ENCODE measurements around the gene CPT1A. TPM values are rescaled to one million over a fixed set of nuclear protein-coding genes. Genes with fewer than 3 reads are reported as not detected.

The CPT1A gene
- polyA plus RNA-seq, 1 donor (not counting 4 experiments of a cell fraction or from before 2014, with no cell fraction given), result 12.9 TPM

DNA sequence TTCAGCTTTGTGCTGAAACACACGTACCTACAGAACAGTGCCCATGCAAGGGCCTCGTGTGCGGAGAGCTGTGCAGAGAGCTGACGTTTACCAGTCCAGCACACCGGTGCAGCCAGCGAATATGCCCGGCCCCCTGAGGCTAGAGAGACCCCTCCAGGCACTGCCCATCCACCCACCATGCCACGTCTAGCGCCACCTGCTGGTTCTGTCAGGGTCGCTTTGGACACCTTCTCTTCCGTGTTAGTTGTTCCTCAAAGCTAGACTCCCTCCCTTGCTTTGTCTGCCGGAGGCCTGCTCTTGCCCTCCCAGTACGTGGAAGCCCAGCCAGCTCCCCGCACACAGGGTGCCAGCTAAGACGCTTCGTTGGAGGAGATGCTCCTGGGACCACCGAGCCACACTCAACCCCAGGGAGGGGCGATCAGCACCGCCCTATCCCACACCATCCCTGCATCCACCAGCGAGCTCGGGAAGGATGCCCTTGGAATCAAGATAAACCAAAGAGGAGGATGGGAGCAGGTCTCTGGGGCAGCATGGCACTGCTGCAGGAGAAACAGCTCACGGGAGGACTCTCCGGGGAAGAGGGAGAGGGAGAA, 43.4 kb downstream of the CPT1A start:
- no peak overlapping the region for H2AFZ ChIP-seq (ENCODE audit: control insufficient read depth, low read length)
- H3K9ac ChIP-seq (ENCODE audit: control insufficient read depth, extremely low read depth, insufficient read depth, low read length), result no peak overlapping the region
- H3K27ac ChIP-seq (ENCODE audit: control insufficient read depth, insufficient read depth, low read length), result no peak overlapping the region
- H3K4me3 ChIP-seq (ENCODE audit: control insufficient read depth in 2 of 3, extremely low read depth in 1 of 3, insufficient read depth in 2 of 3, low read depth in 1 of 3, low read length in 3 of 3), result no peak overlapping the region
- no peaks in the 10 kb centered on the region for H3K27me3 ChIP-seq (ENCODE audit: control insufficient read depth, extremely low read depth, insufficient read depth, low read length)
- H3K4me2 ChIP-seq (ENCODE audit: control insufficient read depth, extremely low read depth, insufficient read depth, low read depth, low read length), result no peak overlapping the region
- no peaks in the 10 kb centered on the region for H3K9me1 ChIP-seq (ENCODE audit: control insufficient read depth, extremely low read depth, insufficient read depth, low read length)
- H3K9me3 ChIP-seq (ENCODE audit: control insufficient read depth, low read depth, low read length), result no peaks in the 10 kb centered on the region
- H4K20me1 ChIP-seq (ENCODE audit: control insufficient read depth, extremely low read depth, insufficient read depth, low read length), result no peaks in the 10 kb centered on the region
- no peak for FAIRE-seq
- dilution Hi-C loops (cut with MboI; ENCODE audit: extremely low pct_ligation_motif_present, low sequenced_read_pairs), result no loop called here
- no peaks in the 10 kb centered on the region for H3K4me1 ChIP-seq (ENCODE audit: control insufficient read depth, extremely low read depth, insufficient read depth, low read length)
- TF ChIP-seq EZH2 (IDR thresholded peaks at IDR 0.05; ENCODE audit: low read length), result no peak
- TF ChIP-seq, protein P1, sequence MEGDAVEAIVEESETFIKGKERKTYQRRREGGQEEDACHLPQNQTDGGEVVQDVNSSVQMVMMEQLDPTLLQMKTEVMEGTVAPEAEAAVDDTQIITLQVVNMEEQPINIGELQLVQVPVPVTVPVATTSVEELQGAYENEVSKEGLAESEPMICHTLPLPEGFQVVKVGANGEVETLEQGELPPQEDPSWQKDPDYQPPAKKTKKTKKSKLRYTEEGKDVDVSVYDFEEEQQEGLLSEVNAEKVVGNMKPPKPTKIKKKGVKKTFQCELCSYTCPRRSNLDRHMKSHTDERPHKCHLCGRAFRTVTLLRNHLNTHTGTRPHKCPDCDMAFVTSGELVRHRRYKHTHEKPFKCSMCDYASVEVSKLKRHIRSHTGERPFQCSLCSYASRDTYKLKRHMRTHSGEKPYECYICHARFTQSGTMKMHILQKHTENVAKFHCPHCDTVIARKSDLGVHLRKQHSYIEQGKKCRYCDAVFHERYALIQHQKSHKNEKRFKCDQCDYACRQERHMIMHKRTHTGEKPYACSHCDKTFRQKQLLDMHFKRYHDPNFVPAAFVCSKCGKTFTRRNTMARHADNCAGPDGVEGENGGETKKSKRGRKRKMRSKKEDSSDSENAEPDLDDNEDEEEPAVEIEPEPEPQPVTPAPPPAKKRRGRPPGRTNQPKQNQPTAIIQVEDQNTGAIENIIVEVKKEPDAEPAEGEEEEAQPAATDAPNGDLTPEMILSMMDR (optimal IDR thresholded peaks at IDR 0.05 in 1 of 3, IDR thresholded peaks at IDR 0.05 in 1 of 3, conservative IDR thresholded peaks at IDR 0.05 in 1 of 3; ENCODE audit: extremely low read depth in 1 of 3, insufficient read depth in 2 of 3, low read length in 3 of 3), result peak; percentile 64 to 75 (median 68)
- DNase-seq (ENCODE audit: low read depth, low spot score), result no peak
- peaks cover 0 to 15% of the 10 kb centered on the region in 2 experiments for H3K36me3 ChIP-seq (ENCODE audit: control insufficient read depth in 2 of 2, extremely low read depth in 1 of 2, insufficient read depth in 2 of 2, low read length in 2 of 2)
- H3K79me2 ChIP-seq (ENCODE audit: control insufficient read depth, insufficient read depth, low read length), result no peaks in the 10 kb centered on the region

DNA sequence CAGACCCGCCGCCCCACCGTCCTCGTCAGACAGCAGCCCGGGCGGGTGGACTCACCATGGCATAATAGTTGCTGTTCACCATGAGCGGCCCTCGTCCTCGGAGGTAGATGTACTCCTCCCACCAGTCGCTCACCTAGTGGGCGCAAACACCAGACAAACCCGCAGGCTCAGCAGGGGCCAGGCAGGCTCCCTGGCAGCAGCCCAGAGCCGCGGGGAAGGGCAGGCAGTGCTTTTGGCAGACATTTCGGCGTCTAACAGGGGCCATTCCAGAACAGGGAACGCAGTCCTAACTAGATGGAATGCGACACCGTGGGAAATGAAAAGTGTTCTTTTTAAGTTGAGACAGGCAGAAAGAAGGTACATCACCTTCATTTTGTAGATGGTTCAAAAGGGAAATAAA, 44.9 kb downstream of the CPT1A start:
- H3K79me2 ChIP-seq (ENCODE audit: control insufficient read depth, insufficient read depth, low read length), result no peaks in the 10 kb centered on the region
- no peaks in the 10 kb centered on the region for H3K4me1 ChIP-seq (ENCODE audit: control insufficient read depth, extremely low read depth, insufficient read depth, low read length)
- H3K4me2 ChIP-seq (ENCODE audit: control insufficient read depth, extremely low read depth, insufficient read depth, low read depth, low read length), result no peak overlapping the region
- no peaks in the 10 kb centered on the region for H3K27me3 ChIP-seq (ENCODE audit: control insufficient read depth, extremely low read depth, insufficient read depth, low read length)
- dilution Hi-C loops (cut with MboI; ENCODE audit: extremely low pct_ligation_motif_present, low sequenced_read_pairs), result no loop called here
- H4K20me1 ChIP-seq (ENCODE audit: control insufficient read depth, extremely low read depth, insufficient read depth, low read length), result no peaks in the 10 kb centered on the region
- FAIRE-seq, result no peak
- H3K9me3 ChIP-seq (ENCODE audit: control insufficient read depth, low read depth, low read length), result no peaks in the 10 kb centered on the region
- TF ChIP-seq, protein P1 (optimal IDR thresholded peaks at IDR 0.05 in 1 of 3, IDR thresholded peaks at IDR 0.05 in 1 of 3, conservative IDR thresholded peaks at IDR 0.05 in 1 of 3; ENCODE audit: extremely low read depth in 1 of 3, insufficient read depth in 2 of 3, low read length in 3 of 3), result no peak
- H3K9ac ChIP-seq (ENCODE audit: control insufficient read depth, extremely low read depth, insufficient read depth, low read length), result no peak overlapping the region
- DNase-seq (ENCODE audit: low read depth, low spot score), result no peak
- H3K27ac ChIP-seq (ENCODE audit: control insufficient read depth, insufficient read depth, low read length), result no peak overlapping the region
- H3K9me1 ChIP-seq (ENCODE audit: control insufficient read depth, extremely low read depth, insufficient read depth, low read length), result no peaks in the 10 kb centered on the region
- H3K4me3 ChIP-seq (ENCODE audit: control insufficient read depth in 2 of 3, extremely low read depth in 1 of 3, insufficient read depth in 2 of 3, low read depth in 1 of 3, low read length in 3 of 3), result no peak overlapping the region
- H3K36me3 ChIP-seq (ENCODE audit: control insufficient read depth in 2 of 2, extremely low read depth in 1 of 2, insufficient read depth in 2 of 2, low read length in 2 of 2), result peaks cover 0 to 11% of the 10 kb centered on the region in 2 experiments
- no peak overlapping the region for H2AFZ ChIP-seq (ENCODE audit: control insufficient read depth, low read length)
